H1 (cell line): ENCODE measurements around the gene TMEM97. TPM values are rescaled to one million over a fixed set of nuclear protein-coding genes. Genes with fewer than 3 reads are reported as not detected.

Experiments
- CHD1 ChIP-seq: IDR thresholded peaks from 2 replicates; pipeline ENCODE4 v1.6.1; 2012; ENCODE audit warnings: low read depth, low read length, improper control_type of control experiment
- CTBP2 ChIP-seq: IDR thresholded peaks from 2 replicates; pipeline ENCODE4 v1.7.0; 2011; ENCODE audit warnings: borderline replicate concordance, mild to moderate bottlenecking, moderate library complexity, mixed read lengths, low read length; ENCODE audit not compliant: insufficient read depth, insufficient read length
- KDM4A ChIP-seq: IDR thresholded peaks from one replicate; pipeline ENCODE4 v1.7.1; 2012; ENCODE audit warnings: low read depth, mild to moderate bottlenecking, moderate library complexity, low read length, inconsistent platforms; ENCODE audit not compliant: severe bottlenecking
- SRF ChIP-seq: IDR thresholded peaks from 2 replicates; pipeline ENCODE4 v1.6.1; 2011; ENCODE audit warnings: mild to moderate bottlenecking, low read depth, low read length, moderate library complexity
- SUZ12 ChIP-seq: fragments of 200-600 bp; sonication (generic); IDR thresholded peaks from 2 replicates; pipeline ENCODE4 v1.6.1; 2012; ENCODE audit warnings: mild to moderate bottlenecking, inconsistent platforms, low read length, moderate library complexity, mixed read lengths
- TBP ChIP-seq: IDR thresholded peaks from 2 replicates; pipeline ENCODE4 v1.6.1; 2011; ENCODE audit warnings: low read depth, low read length, improper control_type of control experiment
- TCF12 ChIP-seq: IDR thresholded peaks from 2 replicates; pipeline ENCODE4 v1.6.1; 2011; ENCODE audit warnings: low read depth, mild to moderate bottlenecking, low read length
- polyA plus RNA-seq, 7 experiments: library from polyadenylated mRNA; depleted of rRNA in 3 of 7; stranded (reverse) in 5 of 7; unstranded in 2 of 7; fragments of >200 nt in 5 of 7; fragments of 200-250 nt in 2 of 7; gene quantifications; 1 replicate in 5 of 7; 2 replicates in 1 of 7; 4 replicates in 1 of 7; pipeline versions ENCODE4 v1.2.1 to v1.2.3, GENCODE V29; 2011 to 2013; ENCODE audit warnings: missing spikeins in 2 of 7, mixed read lengths in 2 of 7
- total RNA-seq: library from RNA; stranded (reverse); fragmentation: NEBNext Ultra II Directional; extraction: Animal tissue kit (Norgen Biotek cat#: 25700); gene quantifications from 2 replicates; pipeline ENCODE4 v1.2.1, GENCODE V29; 2021
- TF ChIP-seq, protein P1 (sequence below): fragments of 300-600 bp; sonication (generic); IDR thresholded peaks from 2 replicates; pipeline ENCODE4 v1.7.1; 2012; ENCODE audit warnings: low read length, moderate library complexity, mild to moderate bottlenecking, inconsistent platforms; ENCODE audit not compliant: insufficient replicate concordance

The TMEM97 gene
- total and polyA plus RNA-seq, 2 of the 8 experiments (the other 6 are each of a cell fraction or from before 2014, with no cell fraction given) = 126 to 130 TPM

GRCh38 chr17:28326114-28326513 lies 7.1 kb downstream of the TMEM97 start (continued):
- TF ChIP-seq, protein P1, sequence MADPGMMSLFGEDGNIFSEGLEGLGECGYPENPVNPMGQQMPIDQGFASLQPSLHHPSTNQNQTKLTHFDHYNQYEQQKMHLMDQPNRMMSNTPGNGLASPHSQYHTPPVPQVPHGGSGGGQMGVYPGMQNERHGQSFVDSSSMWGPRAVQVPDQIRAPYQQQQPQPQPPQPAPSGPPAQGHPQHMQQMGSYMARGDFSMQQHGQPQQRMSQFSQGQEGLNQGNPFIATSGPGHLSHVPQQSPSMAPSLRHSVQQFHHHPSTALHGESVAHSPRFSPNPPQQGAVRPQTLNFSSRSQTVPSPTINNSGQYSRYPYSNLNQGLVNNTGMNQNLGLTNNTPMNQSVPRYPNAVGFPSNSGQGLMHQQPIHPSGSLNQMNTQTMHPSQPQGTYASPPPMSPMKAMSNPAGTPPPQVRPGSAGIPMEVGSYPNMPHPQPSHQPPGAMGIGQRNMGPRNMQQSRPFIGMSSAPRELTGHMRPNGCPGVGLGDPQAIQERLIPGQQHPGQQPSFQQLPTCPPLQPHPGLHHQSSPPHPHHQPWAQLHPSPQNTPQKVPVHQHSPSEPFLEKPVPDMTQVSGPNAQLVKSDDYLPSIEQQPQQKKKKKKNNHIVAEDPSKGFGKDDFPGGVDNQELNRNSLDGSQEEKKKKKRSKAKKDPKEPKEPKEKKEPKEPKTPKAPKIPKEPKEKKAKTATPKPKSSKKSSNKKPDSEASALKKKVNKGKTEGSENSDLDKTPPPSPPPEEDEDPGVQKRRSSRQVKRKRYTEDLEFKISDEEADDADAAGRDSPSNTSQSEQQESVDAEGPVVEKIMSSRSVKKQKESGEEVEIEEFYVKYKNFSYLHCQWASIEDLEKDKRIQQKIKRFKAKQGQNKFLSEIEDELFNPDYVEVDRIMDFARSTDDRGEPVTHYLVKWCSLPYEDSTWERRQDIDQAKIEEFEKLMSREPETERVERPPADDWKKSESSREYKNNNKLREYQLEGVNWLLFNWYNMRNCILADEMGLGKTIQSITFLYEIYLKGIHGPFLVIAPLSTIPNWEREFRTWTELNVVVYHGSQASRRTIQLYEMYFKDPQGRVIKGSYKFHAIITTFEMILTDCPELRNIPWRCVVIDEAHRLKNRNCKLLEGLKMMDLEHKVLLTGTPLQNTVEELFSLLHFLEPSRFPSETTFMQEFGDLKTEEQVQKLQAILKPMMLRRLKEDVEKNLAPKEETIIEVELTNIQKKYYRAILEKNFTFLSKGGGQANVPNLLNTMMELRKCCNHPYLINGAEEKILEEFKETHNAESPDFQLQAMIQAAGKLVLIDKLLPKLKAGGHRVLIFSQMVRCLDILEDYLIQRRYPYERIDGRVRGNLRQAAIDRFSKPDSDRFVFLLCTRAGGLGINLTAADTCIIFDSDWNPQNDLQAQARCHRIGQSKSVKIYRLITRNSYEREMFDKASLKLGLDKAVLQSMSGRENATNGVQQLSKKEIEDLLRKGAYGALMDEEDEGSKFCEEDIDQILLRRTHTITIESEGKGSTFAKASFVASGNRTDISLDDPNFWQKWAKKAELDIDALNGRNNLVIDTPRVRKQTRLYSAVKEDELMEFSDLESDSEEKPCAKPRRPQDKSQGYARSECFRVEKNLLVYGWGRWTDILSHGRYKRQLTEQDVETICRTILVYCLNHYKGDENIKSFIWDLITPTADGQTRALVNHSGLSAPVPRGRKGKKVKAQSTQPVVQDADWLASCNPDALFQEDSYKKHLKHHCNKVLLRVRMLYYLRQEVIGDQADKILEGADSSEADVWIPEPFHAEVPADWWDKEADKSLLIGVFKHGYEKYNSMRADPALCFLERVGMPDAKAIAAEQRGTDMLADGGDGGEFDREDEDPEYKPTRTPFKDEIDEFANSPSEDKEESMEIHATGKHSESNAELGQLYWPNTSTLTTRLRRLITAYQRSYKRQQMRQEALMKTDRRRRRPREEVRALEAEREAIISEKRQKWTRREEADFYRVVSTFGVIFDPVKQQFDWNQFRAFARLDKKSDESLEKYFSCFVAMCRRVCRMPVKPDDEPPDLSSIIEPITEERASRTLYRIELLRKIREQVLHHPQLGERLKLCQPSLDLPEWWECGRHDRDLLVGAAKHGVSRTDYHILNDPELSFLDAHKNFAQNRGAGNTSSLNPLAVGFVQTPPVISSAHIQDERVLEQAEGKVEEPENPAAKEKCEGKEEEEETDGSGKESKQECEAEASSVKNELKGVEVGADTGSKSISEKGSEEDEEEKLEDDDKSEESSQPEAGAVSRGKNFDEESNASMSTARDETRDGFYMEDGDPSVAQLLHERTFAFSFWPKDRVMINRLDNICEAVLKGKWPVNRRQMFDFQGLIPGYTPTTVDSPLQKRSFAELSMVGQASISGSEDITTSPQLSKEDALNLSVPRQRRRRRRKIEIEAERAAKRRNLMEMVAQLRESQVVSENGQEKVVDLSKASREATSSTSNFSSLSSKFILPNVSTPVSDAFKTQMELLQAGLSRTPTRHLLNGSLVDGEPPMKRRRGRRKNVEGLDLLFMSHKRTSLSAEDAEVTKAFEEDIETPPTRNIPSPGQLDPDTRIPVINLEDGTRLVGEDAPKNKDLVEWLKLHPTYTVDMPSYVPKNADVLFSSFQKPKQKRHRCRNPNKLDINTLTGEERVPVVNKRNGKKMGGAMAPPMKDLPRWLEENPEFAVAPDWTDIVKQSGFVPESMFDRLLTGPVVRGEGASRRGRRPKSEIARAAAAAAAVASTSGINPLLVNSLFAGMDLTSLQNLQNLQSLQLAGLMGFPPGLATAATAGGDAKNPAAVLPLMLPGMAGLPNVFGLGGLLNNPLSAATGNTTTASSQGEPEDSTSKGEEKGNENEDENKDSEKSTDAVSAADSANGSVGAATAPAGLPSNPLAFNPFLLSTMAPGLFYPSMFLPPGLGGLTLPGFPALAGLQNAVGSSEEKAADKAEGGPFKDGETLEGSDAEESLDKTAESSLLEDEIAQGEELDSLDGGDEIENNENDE = no peak
- TF ChIP-seq SUZ12 (no peak), TCF12 (no peak), KDM4A (no peak), SRF (no peak), CTBP2 (no peak), TBP (no peak), CHD1 (no peak)
- TF ChIP-seq, all 59 proteins: peak for 0
